K562 (cell line): ENCODE results near the gene FAM200B. TPM values are rescaled to one million over a fixed set of nuclear protein-coding genes. Genes with fewer than 3 reads are reported as not detected.
A peak's percentile ranks its signal among the peaks of the same experiment; 100 is the strongest.

ENCODE experiments used
- AFF1 ChIP-seq, 2 experiments: fragments of 450-650 bp; IDR thresholded peaks; 2 replicates each; pipeline ENCODE4 v1.6.1; 2018; ENCODE audit warnings: mild to moderate bottlenecking in 2 of 2, low read depth in 1 of 2; ENCODE audit not compliant: partially characterized antibody in 2 of 2
- BDP1 ChIP-seq: IDR thresholded peaks from 3 replicates; pipeline ENCODE4 v1.6.1; 2011; ENCODE audit not compliant: insufficient read length, insufficient read depth
- CEBPB ChIP-seq: fragments of 450-650 bp; IDR thresholded peaks from 2 replicates; pipeline ENCODE4 v1.6.1; 2016; ENCODE audit warnings: missing genetic modification characterization, missing compliant biosample characterization
- ESRRB ChIP-seq: fragments of 250-450 bp; sonication (Bioruptor Pico); IDR thresholded peaks from 2 replicates; pipeline ENCODE4 v1.5.0; 2020; ENCODE audit warnings: mild to moderate bottlenecking, moderate library complexity, borderline replicate concordance
- FOXK1 ChIP-seq: sonication (generic); formaldehyde crosslinking; IDR thresholded peaks from 2 replicates; pipeline ENCODE4 v1.8.0; 2022; ENCODE audit warnings: missing genetic modification reagents, mild to moderate bottlenecking, borderline replicate concordance
- FOXK2 ChIP-seq, 2 experiments: fragments of 450-650 bp; IDR thresholded peaks in 1 of 2; conservative IDR thresholded peaks in 1 of 2; 2 replicates each; pipeline ENCODE4 v1.6.1; 2016; ENCODE audit warnings: low read depth in 2 of 2, mild to moderate bottlenecking in 1 of 2
- NCOA2 ChIP-seq, 2 experiments: fragments of 450-650 bp; IDR thresholded peaks; 2 replicates each; pipeline ENCODE4 v1.6.1; 2018; ENCODE audit warnings: mild to moderate bottlenecking in 2 of 2, moderate library complexity in 1 of 2; ENCODE audit not compliant: partially characterized antibody in 2 of 2
- NELFE ChIP-seq: IDR thresholded peaks from 2 replicates; pipeline ENCODE4 v1.6.1; 2011; ENCODE audit warnings: mild to moderate bottlenecking; ENCODE audit not compliant: insufficient read depth, insufficient read length
- RBM15 ChIP-seq: fragments of 200-400 bp; formaldehyde crosslinking; IDR thresholded peaks from 2 replicates; pipeline ENCODE4 v1.6.1; 2018; ENCODE audit warnings: mild to moderate bottlenecking, low read length, moderate library complexity; ENCODE audit not compliant: insufficient read depth
- RBM25 ChIP-seq: fragments of 200-400 bp; formaldehyde crosslinking; IDR thresholded peaks from 2 replicates; pipeline ENCODE4 v1.6.1; 2018; ENCODE audit warnings: low read length, low read depth, moderate library complexity; ENCODE audit not compliant: severe bottlenecking
- SREBF2 ChIP-seq: sonication (generic); formaldehyde crosslinking; IDR thresholded peaks from 2 replicates; pipeline ENCODE4 v1.4.0; 2020; ENCODE audit warnings: mild to moderate bottlenecking, missing genetic modification reagents
- STAT6 ChIP-seq: sonication (generic); formaldehyde crosslinking; IDR thresholded peaks from 2 replicates; pipeline ENCODE4 v1.8.1; 2023; ENCODE audit warnings: mild to moderate bottlenecking, missing genetic modification reagents
- TAF9B ChIP-seq: fragments of 450-650 bp; IDR thresholded peaks from 2 replicates; pipeline ENCODE4 v1.6.1; 2018; ENCODE audit warnings: mild to moderate bottlenecking; ENCODE audit not compliant: partially characterized antibody
- TBP ChIP-seq: optimal IDR thresholded peaks from 2 replicates; pipeline ENCODE3; 2011; ENCODE audit warnings: low read depth, low read length, improper control_type of control experiment
- ZBTB1 ChIP-seq: sonication (generic); formaldehyde crosslinking; IDR thresholded peaks from 2 replicates; pipeline ENCODE4 v1.8.1; 2023; ENCODE audit warnings: missing genetic modification reagents, low read depth, mild to moderate bottlenecking, borderline replicate concordance
- ZNF175 ChIP-seq: fragments of 200-800 bp; sonication (Bioruptor generic); IDR thresholded peaks from 2 replicates; pipeline ENCODE4 v1.6.1; 2016; ENCODE audit warnings: low read depth, mild to moderate bottlenecking, missing genetic modification characterization, missing compliant biosample characterization
- ZSCAN29 ChIP-seq: fragments of 450-650 bp; IDR thresholded peaks from 2 replicates; pipeline ENCODE4 v1.6.1; 2017
- polyA plus RNA-seq, 8 experiments: library from polyadenylated mRNA; depleted of rRNA in 4 of 8; stranded (reverse) in 5 of 8; unstranded in 3 of 8; fragments of >200 nt; fragmentation: Nextera tagmentation in 2 of 8; fragmentation: Illumina TruSeq in 1 of 8; extraction: Ambion mirVana in 2 of 8; extraction: Trizol in 1 of 8; gene quantifications; 2 replicates each; pipeline versions ENCODE4 v1.2.1 to v1.2.3, GENCODE V29; 2011 to 2014; ENCODE audit warnings: inconsistent platforms in 1 of 8, missing spikeins in 1 of 8
- total RNA-seq, 7 experiments: library from RNA; depleted of rRNA in 6 of 7; stranded (reverse); fragments of >200 nt in 6 of 7; fragmentation: Illumina TruSeq in 2 of 7; extraction: Trizol in 2 of 7; gene quantifications; 2 replicates each; pipeline versions ENCODE4 v1.2.1 to v1.2.3, GENCODE V29; 2011 to 2021; ENCODE audit warnings: low replicate concordance in 1 of 7
- TF ChIP-seq, protein P1 (sequence below): fragments of 250-450 bp; sonication (Bioruptor Pico); IDR thresholded peaks from 2 replicates; pipeline ENCODE4 v1.9.0; 2021; ENCODE audit warnings: mild to moderate bottlenecking, inconsistent platforms

The FAM200B gene
- total and polyA plus RNA-seq, 9 of the 15 experiments (the other 6 are each of a cell fraction or from before 2014, with no cell fraction given), result 17.4 to 48.0 (median 25.5) TPM

DNA sequence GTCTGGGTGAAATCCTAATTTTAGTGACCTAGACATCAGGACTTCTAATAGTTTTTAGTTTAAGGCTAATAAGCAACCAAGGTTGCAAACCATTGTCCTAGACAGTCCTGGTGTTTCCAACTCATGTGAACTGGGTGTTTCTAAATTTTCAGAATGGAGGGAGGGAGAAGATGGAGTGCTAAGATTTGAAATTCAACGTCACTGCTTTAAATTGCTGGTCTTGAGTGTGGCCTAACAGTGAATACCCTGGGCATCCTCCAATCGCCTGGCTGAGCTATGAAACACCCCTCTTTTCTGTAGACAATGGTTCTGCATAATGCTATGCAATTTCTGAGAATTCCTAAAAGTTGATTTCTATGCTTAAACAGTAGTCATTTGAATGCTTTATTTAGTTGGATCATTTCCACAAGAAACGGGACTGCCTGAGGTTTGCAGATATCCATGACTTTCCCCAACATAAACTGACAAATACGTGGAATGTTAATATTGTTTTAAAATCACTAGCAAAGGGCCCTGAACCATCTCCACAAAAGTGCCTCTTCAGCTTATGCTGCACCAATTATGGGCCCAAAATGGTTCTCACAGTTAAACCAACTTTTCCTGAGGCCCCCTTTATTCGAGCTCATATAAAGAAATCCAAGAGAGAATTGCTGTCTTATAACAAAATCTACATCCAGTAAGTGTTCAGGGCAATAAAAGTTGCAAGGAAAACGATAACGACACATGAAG is 27.6 kb upstream of the FAM200B start (continued):
- no peak for TF ChIP-seq FOXK1 (CRISPR knock-in tag)
- TF ChIP-seq ZSCAN29, result no peak
- no peak for TF ChIP-seq ZNF175
- no peak for TF ChIP-seq AFF1 (IDR thresholded peaks at IDR 0.05; ENCODE audit: low read depth in 1 of 2, partially characterized antibody in 2 of 2)
- TF ChIP-seq FOXK2 (conservative IDR thresholded peaks at IDR 0.05 in 1 of 2, IDR thresholded peaks at IDR 0.05 in 1 of 2; ENCODE audit: low read depth in 2 of 2), result peak; percentile 57 to 71; a peak in 3 of 4 replicates
- TF ChIP-seq TAF9B, result peak; percentile 28
- no peak for TF ChIP-seq RBM15
- TF ChIP-seq NELFE, result no peak
- TF ChIP-seq STAT6 (CRISPR knock-in tag), result no peak
- no peak for TF ChIP-seq RBM25
- no peak for TF ChIP-seq BDP1
- TF ChIP-seq SREBF2 (CRISPR knock-in tag), result no peak
- TF ChIP-seq ZBTB1 (CRISPR knock-in tag), result no peak
- no peak for TF ChIP-seq ESRRB (CRISPR knock-in tag)
- TF ChIP-seq, protein P1, sequence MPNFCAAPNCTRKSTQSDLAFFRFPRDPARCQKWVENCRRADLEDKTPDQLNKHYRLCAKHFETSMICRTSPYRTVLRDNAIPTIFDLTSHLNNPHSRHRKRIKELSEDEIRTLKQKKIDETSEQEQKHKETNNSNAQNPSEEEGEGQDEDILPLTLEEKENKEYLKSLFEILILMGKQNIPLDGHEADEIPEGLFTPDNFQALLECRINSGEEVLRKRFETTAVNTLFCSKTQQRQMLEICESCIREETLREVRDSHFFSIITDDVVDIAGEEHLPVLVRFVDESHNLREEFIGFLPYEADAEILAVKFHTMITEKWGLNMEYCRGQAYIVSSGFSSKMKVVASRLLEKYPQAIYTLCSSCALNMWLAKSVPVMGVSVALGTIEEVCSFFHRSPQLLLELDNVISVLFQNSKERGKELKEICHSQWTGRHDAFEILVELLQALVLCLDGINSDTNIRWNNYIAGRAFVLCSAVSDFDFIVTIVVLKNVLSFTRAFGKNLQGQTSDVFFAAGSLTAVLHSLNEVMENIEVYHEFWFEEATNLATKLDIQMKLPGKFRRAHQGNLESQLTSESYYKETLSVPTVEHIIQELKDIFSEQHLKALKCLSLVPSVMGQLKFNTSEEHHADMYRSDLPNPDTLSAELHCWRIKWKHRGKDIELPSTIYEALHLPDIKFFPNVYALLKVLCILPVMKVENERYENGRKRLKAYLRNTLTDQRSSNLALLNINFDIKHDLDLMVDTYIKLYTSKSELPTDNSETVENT (CRISPR knock-in tag), result no peak
- no peak for TF ChIP-seq NCOA2 (IDR thresholded peaks at IDR 0.05; ENCODE audit: partially characterized antibody in 2 of 2)
- peak; percentile 62 for TF ChIP-seq CEBPB (tag)
- TF ChIP-seq TBP, result peak; percentile 56
